MM.1S (cell line): ENCODE measurements around the gene NUFIP2.

ENCODE experiments used
- CTCF ChIP-seq: fragments of 300-600 bp; sonication (generic); IDR thresholded peaks from 2 replicates; pipeline ENCODE4 v1.5.1; 2016; ENCODE audit warnings: antibody characterized with exemption, low read length, mixed read lengths
- EZH2 ChIP-seq: fragments of 300-600 bp; sonication (generic); optimal IDR thresholded peaks from 2 replicates; pipeline ENCODE3; 2017; ENCODE audit warnings: low read depth, mild to moderate bottlenecking, antibody characterized with exemption, low read length, mixed read lengths
- EZH2phosphoT487 ChIP-seq: fragments of 300-600 bp; sonication (generic); IDR thresholded peaks from 2 replicates; pipeline ENCODE4 v1.6.1; 2018; ENCODE audit warnings: antibody characterized with exemption, low read length

- no peak for TF ChIP-seq EZH2
- TF ChIP-seq CTCF = no peak
- no peak for TF ChIP-seq EZH2phosphoT487
Measured at GRCh38 chr17:29247219-29247618, 46.7 kb downstream of the NUFIP2 start.
